ENCODE data around the gene ORC5.
A peak's percentile ranks its signal among the peaks of the same experiment; 100 is the strongest.
"Not testable (repeated sequence)": the region's sequence is repeated elsewhere in the genome, so short reads cannot be mapped to it uniquely, and the experiment has no call there.

The ORC5 gene

DNA sequence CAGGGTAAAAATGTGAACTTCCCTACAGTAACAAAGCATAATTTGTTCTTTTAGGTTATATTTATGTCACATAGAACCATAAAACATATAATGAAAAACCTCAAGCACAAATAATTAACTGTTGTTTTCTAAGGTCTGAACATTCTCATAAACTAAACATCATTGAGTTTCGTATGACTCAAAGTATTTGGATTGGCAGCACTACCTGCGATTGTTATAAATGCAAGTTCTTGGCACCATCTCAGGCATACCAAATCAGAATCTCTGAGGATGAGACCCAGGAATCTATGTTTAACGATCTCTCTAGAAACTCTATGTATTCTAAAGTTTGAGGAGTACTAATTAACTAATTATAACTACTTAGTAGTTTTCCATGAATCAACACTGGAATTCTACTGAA lies 22.5 kb downstream of the ORC5 start:
- DNase-seq (ENCODE audit: low spot score) = no peak

DNA sequence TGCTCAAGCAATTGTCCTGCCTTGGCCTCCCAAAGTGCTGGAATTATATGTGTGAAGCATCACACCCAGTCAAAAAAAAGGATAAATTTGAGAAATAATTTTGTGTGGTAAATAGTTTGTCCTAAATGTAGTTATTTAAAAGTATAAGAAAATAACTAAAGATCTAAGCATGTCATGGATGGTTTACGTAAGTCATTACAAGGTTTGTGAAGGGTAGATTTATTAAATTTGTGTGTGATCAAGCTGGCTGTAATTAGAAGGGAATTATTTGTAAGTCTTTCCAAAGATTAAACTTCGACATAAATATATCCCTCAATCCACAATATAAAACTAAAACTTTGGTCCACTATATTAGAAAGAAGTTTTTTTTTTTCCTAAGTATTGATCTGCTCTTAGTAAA lies 28.6 kb downstream of the ORC5 start:
- DNase-seq (ENCODE audit: low spot score) = no peak

DNA sequence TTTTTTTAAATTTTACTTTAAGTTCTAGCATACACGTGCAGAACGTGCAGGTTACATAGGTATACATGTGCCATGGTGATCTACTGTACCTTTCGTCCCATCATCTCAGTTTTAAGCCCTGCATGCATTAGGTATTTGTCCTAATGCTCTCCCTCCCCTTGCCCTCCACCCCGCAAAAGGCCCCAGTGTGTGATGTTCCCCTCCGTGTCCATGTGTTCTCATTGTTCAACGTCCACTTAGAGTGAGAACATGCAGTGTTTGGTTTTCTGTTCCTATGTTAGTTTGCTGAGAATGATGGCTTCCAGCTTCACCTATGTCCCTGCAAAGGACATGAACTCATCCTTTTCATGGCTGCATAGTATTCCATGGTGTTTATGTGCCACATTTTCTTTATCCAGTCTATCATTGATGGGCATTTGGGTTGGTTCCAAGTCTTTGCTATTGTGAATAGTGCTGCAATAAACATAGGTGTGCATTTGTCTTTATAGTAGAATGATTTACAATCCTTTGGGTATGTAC lies 30.2 kb downstream of the ORC5 start:
- DNase-seq (ENCODE audit: low spot score) = not testable (repeated sequence)

DNA sequence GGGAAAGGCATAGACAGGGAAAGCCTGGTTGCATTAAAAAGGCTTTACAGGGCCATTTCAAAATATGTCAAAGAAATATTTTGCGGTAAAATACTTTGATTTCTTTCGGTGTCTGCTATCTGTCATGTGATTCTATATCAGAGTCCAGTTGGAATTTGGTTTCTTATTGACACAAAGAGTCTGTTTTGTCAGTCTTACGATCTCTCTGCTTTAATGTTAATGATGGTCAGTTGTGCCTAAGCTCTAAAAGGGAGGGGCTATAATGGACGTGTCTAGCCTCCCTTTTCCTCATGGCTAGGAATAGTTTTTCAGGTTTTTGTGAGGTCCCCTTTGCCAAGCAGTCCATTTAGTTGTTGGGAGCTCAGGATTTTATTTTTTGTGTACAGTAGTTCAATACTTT lies 31.5 kb downstream of the ORC5 start:
- DNase-seq (ENCODE audit: low spot score) = no peak

DNA sequence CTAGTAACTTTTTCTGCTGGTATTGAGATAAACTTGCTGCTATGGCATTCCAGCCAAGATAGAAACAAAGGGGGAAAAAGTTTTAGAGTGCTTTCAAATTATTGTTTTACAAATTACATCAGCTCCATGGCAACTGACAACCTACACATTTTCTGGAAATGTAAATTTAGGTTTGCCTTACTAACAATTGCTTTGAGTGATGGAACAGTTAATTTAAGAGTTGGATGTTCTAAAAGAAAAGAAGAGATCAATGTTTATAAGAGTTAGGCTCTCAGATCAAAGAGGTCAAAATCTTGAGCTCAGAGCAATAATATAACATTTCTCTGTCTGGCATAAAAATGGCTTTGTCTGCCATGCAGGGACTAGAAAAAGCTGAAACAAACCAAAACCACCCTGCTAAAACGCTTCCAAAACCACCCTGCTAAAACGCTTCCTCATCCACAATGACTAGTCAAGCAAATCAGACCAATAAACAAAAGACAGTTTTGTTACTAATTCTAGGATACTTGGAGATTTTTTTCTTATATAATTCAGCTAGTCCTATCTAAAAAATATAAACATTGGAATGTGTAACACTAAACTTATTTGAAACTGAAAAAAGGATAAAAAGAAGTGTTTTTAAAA lies 32.3 kb downstream of the ORC5 start:
- DNase-seq (ENCODE audit: low spot score) = no peak

DNA sequence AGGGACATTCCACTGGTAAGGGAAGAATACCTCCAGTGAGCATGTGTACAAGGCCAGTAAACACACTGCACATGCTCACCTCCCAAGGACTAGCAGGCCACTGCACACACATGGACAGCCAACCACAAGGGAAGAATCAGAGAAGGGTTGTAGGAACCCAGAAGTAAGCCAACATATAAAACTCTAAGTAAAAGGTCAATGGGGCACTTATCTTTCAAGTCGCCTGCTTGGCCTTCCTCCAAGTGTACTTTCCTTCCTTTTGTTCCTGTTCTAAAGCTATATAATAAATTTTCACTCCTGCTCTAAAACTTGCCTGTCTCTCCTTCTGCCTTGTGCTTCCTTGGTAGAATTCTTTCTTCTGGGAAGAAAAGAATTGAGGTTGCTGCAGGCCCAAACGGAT lies 33.0 kb downstream of the ORC5 start:
- DNase-seq (ENCODE audit: low spot score) = no peak

DNA sequence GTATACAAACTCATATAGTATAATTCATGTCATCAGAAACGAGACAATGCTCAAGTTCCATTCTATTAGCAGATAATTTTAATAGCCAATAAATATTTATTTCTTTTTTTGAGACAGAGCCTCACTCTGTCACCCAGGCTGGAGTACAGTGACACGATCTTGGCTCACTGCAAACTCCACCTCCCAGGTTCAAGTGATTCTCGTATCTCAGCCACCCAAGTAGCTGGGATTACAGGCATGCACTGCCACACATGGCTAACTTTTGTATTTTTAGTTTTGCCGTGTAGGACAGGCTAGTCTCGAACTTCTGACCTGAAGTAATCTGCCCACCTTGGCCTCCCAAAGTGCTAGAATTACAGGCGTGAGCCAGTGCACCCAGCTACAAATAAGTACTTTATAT lies 45.7 kb downstream of the ORC5 start:
- no peak for DNase-seq (ENCODE audit: low spot score)

DNA sequence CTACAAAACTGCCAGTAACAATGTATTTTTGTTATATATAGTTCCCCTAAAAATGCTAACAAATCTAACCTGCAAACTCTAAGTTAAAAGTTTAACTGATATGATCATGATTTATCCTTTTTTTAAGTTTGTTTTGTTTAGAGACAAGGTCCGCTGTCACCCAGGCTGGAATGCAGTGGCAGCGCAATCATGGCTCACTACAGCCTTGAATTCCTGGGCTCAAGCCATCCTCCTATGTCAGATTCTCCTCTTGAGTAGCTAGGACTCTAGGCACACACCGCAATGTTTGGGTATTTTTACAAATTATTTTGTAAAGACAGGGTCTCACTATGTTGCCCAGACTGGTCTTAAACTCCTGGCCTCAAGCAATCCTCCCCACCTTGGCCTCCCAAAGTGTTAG lies 46.6 kb downstream of the ORC5 start:
- DNase-seq (ENCODE audit: low spot score) = no peak

DNA sequence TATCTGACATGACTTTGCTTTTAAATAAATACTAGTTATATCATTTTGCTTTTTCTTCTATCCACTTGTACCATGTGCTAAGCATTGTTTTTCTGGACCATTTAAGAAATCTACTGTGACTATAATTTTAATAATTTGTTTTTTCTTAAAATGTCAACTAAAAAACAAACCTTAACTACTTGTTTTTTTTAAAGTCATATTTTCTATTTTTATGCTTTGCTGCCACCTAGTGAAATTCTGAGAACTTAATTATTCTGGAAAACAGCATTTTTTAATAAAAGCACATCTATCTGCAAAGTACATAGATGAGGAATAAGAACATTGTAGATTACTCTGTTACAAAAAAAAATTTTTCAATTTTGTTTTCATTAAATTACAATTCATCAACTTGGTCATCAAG lies 47.4 kb downstream of the ORC5 start:
- peak; percentile 22 for DNase-seq (ENCODE audit: low spot score)

DNA sequence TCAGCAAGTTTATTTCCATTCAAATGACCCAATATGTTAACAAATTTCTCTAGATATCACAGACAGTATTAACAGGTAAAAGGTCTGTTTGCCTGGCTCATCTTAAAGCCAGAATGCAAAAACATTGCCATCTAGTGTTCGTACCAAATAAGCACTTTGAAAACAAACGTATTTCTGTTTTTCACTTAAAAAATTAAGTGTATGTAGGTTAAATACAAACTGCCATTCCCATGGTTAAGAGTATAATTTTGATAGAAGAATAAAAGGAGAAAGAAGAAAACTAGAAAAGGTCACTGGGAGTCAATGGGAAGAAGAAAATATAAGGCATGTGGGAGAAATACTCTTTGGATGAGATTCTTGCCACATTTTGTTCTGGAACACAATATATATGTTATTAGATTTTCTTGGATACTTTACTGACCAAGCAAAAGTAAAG lies 51.0 kb downstream of the ORC5 start:
- DNase-seq (ENCODE audit: low spot score) = peak; percentile 4

DNA sequence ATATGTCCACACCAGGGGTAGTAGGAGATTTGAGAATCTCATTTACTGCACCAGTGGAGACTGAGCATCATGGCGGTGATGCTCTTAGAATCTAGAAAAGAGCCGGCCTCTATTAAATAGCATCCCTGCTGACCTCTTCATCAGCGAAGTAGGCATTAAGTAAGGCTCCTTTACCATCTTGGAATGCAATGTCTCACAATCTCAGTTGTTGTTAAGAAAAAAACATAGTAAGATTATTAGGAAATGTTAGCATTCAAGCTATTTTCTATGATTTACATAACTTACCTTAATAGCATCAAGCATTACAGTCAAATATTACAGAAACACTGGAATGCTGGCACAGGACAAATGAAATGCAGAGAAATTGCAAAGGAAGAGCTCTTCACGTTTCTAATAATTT lies 54.5 kb downstream of the ORC5 start:
- DNase-seq (ENCODE audit: low spot score) = no peak

DNA sequence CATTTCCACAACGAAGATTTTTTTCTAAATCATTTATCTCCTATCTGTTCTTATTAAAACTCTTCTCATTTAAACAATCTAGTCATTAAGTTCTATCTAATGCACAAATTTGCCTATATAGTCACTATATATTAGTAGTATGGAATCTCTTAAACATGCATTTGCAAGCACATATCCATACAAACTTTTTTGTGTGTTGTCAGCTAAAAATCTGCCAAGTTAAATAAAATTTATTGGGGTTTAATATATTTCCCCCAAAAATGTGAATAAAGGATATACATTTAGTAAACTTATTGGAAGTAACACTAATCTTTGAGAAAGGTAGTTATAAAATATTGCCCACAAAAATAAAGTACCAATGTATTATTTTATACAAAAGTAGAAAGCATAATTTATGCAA lies 55.3 kb downstream of the ORC5 start:
- DNase-seq (ENCODE audit: low spot score) = no peak

DNA sequence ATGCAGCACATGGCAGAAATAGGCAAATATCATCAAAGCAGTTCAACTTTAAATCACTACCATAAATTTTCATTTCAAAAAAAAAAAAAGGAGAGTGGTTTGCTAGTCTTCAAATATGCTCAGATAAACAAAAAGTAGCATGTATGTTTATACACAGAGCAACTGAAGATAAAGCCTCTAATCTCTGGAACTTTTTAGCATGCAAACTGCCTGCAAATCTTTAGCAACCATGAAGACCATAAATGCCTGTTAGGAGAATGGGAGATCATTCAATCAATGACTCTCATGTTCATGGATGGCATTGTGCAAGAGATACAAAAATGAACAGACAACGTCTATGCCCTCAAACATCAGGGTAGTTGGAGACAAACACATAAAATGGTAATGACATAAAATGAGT lies 57.3 kb downstream of the ORC5 start:
- no peak for DNase-seq (ENCODE audit: low spot score)

DNA sequence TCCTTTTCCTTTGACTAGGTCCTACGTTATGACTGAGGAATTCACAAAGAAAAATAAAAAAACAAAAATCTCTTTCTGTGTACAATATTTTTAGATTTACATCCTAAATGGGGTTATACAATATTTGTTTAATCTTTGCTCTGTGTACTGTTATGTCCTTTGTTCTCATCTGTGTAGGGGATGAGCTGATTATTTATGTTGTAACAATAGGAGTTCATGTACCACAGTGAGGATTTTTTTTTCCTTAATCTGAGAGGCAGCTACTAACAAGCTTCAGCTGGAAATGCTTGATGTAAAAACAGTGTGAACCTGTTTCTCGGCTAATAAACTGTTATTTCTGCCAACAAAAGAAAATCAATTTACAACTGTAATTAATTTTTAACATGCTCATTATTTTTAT lies 58.0 kb downstream of the ORC5 start:
- DNase-seq (ENCODE audit: low spot score) = no peak

DNA sequence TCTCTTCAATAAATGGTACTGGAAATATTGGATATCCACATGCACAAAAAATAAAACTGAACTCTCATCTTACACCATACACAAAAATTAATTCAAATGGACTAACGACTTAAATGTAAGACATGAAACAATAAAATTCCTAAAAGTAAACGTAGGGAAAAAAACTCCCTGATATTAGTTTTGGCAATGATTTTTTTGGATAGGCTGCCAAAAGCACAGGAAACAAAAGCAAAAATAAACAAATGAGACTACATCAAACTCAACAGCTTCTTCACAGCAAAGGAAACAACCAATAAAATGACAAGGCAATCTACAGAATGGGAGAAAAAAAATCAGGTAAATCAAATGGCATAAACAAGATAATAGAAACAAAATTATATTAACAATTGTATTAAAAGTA lies 65.7 kb downstream of the ORC5 start:
- DNase-seq (ENCODE audit: low spot score) = no peak

DNA sequence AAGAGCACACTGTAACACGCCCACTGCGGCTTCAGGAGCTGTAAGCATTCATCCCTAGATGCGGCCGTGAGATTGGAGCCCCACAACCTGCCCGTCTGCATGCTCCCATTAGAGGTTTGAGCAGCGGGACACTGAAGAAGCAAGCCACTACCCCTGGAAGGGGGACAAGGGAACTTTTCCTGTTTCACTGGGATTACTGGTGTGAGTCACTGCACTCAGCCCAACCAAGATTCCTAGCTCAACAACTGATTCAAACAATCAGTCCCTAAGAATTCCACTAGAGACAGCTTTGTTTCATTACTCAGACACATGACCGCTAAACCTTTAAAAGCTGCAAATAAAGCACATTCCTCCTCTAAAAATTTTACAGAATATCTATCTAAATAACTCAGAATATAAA lies 69.8 kb downstream of the ORC5 start:
- peak; percentile 54 for DNase-seq (ENCODE audit: low spot score)

DNA sequence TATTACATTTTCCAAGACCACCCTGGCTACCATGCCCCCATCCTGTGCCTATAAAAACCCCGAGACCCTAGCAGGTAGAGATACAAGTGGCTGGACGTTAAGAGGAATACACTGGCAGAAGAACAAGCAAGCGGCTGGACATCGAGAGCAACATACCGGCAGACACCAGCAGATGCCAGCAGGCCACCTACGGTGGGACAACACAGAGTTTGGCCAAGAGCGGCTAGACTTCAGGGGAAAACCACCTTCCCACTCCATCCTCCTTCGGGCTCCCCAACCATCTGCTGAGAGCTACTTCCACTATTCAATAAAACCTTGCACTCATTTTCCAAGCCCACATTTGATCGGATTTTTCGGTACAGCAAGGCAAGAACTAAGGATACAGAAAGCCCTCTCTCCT lies 70.3 kb downstream of the ORC5 start:
- DNase-seq (ENCODE audit: low spot score) = no peak

DNA sequence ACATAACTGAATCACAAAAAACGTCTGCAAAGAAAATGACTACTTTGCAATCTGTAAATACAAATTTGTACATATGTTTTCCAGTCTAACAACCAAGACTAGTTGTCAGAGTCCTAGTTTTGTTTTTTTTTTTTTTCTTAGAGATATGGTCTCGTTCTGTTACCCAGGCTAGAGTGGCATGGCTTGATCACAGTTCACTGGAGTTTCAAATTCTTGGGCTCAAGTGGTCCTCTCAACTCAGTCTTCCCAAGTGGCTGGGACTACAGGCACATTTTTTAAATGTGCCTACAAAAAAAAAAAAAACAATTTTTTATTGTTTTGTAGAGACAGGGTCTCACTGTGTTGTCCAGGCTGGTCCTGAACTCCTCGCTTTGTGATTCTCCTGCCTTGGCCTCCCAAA lies 70.8 kb downstream of the ORC5 start:
- no peak for DNase-seq (ENCODE audit: low spot score)

DNA sequence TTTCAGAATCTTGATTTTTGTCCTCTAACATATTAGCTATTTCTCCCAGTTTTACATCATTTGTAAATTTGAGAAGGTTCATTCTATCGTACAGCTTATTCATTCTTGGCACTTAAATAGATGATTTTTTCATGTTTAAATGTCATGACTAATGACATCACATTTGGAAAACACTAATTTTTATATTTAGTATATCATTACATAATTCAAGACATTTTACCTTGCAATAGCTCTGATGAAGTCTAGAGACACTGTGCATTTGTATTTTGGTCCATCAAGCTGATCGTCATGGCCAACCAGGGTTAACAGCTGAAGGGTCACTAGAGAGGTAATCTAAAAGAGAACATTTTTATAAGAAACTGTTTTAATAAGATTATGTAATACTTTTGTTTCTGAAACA lies 71.3 kb downstream of the ORC5 start:
- no peak for DNase-seq (ENCODE audit: low spot score)

DNA sequence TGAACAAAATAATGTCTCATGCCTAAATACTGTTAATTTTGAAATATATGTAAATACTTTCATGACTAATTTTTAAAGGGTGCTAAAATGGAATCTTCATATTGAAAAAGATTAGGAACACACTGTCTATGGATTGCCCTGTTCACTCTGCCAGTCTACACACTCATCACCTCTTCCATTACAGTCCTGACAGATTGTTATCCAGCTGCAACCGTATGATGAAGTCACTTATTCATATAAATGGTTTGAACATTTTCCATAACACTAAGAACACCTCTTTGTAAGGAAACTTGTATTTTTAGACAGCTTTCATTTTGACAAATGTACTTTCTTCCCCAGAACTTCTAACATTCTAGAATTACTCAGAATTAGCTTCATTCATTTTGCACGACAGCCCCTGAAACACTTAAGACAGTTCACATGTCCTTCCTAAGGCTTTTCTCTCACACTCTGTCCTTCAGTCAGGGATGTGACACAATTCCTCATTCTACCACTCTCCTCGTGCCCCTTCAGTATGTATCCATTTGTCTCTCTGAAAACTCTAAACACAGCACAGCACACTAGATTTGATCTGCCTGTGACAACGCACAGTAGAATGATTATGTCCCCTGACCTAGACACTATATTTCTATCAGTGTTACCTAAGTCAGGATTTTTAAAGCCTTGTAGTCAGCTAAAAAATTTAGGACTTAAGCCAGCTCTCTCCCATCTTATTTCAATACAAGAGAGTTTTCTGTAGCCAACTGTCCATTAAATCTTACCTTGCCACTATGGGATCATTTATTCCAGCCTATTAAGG lies 71.9 kb downstream of the ORC5 start:
- DNase-seq (ENCODE audit: low spot score) = no peak

DNA sequence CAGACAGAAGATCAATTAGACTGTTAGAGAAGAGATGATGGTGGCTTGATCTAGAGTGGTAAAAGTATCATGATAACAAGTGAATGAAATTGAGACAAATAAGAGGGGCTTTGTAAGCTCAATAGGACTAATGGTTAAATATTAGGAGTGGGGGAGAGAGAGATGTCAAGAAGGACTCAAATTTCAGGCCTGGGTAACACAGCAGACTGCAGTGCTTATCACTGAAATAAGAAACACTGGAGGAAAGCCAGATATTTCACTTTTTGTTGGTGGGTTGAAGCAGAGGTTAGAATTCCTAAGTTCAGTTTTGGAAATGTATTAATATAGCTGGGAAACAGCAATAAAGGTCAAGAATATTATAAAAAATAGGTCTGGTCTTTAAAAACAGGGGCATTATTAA lies 74.6 kb downstream of the ORC5 start:
- DNase-seq (ENCODE audit: low spot score) = no peak

DNA sequence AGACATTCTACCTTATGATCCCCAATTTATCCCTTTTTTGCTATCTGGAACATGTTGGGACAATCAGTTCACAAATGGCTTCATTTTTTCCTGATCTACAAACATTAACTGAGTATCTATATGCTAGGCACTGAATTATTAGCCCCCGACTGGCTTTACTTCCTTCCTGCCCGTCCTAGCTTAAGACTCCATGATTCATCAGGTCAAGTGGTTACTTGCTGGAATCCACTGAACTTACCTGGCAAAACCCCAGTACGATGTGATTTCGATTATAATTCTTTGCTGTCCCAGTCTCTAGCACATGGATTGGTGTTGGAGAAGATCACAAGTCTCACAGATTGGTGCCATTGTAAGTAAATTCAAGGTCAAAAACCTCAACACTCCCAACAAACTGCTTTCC lies 77.1 kb downstream of the ORC5 start:
- no peak for DNase-seq (ENCODE audit: low spot score)

DNA sequence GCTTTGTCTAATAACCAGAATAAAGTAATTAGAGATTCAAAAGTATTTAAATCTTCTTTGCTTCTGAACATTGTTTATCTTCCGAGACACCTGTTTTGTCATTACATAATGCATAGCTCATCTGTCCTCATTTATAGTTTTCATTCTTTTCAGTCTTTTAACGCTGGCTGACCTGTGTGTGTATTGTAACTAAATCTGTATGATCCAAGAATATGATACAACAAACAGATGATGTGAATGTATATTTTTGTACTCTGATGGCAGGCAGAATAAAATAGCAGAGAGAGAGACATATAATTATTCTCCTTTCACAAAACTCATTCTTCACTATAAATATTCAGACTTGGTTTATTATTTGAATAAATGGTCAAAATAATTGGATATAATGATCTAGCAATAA lies 80.6 kb downstream of the ORC5 start:
- DNase-seq (ENCODE audit: low spot score) = no peak

DNA sequence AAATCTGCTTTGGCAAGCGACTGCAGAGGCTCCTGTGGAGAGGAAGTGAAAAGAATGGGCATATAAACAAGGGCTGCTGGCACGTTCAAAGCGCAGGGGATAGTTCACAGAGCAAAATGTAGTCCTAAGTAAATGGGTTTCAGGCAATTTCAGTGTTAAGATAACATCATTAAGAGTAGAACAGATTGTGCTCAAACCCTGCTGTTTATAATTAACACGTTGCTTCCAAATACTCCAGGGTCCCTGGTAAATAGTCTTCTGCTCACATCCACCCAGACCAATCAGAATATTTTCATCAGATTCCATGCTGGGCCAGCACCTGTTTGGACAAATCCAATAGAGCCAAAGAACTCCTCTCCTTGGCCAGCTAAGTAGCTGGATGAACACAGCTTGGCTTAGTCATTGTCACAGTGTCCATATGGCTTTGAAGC lies 81.4 kb downstream of the ORC5 start:
- DNase-seq (ENCODE audit: low spot score) = no peak
